ENCODE measurements around the gene GAS6.
"Not testable (repeated sequence)": the region's sequence is repeated elsewhere in the genome, so short reads cannot be mapped to it uniquely, and the experiment has no call there.

GAS6 gene

DNA sequence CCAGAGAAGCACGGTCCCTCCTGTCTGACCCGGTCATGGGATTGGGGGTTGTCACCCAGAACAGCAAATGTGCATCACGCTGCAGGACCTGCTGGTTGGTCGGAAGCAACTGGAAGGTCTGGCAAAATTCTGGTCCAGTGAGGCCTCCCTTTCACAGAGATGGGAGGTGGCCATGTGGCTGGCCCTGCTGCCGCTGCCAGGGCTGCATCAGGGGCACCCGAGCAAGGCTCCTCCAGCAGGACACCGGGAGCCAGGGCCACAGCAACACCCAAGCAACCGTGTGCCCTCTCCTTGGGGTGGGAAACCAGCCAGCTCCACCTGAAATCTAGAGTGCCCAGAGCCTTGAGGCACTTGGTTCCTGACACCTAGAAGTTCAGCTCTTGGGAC lies 11.5 kb upstream of the GAS6 start:
- Histone ChIP-seq H3K36me3 (replicated peaks; ENCODE audit: low read depth, low read length) (no peaks in the 10 kb centered on the region), H3K4me3 (ENCODE audit: low read length) (no peak overlapping the region), H3K4me2 (ENCODE audit: low read length) (no peak overlapping the region), H4K20me1 (ENCODE audit: insufficient read depth, low read length) (no peaks in the 10 kb centered on the region), H3K27ac (ENCODE audit: low read length) (no peak overlapping the region), H3K9me3 (ENCODE audit: insufficient read depth, low read length) (no peaks in the 10 kb centered on the region), H3K4me1 (ENCODE audit: low read length) (no peaks in the 10 kb centered on the region), H3K9ac (ENCODE audit: low read length) (no peak overlapping the region), H2AFZ (ENCODE audit: low read depth, low read length) (no peak overlapping the region), H3K27me3 (ENCODE audit: low read depth, low read length) (peaks cover 11% of the 10 kb centered on the region; the same call in 1 of the 2 replicates), H3K79me2 (ENCODE audit: low read length) (no peaks in the 10 kb centered on the region)
- TF ChIP-seq CTCF (IDR thresholded peaks at IDR 0.05; ENCODE audit: low read depth, low read length) (no peak), EZH2phosphoT487 (IDR thresholded peaks at IDR 0.05; ENCODE audit: low read depth) (no peak)

DNA sequence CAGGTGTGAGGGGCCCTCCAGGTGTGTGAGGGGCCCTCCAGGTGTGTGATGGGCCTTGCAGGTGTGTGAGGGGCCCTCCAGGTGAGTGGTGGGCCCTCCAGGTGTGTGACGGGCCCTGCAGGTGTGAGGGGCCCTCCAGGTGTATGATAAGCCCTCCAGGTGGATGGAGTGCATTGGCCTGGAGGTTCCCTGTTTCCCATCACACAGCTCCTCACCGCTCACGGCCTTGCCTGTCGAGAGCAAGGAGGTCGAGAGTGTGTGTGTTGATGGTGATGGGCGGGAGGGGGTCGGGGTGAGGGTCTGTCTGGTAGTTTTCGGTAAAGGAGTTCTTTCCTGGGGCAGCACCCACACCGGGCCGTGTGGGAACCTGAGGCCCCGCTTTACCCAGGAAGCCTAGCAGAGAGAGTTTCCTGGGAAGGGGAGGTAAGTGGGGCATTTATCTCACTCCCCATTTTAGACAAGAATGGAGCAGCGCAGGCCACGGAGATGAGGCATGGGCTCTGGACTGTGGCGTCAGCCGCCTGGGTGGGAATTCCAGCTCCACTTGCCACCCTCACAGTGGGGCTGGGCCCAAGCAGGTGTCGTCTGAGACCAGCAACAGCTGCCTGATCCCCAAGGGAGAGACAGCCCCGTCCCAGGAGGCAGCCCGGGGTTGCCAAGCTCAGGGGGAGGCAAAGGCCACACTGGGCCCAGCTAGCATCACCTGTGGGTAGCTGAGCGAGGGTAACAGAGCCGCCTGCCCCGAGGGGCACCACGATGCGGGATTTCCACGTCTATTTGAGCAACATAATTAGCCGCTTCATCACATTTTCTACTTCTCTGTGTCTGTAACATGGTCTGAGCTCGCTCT lies 10.9 kb upstream of the GAS6 start:
- Histone ChIP-seq H3K9ac (ENCODE audit: low read length) (no peak overlapping the region), H3K36me3 (replicated peaks; ENCODE audit: low read depth, low read length) (no peaks in the 10 kb centered on the region), H3K9me3 (ENCODE audit: insufficient read depth, low read length) (no peaks in the 10 kb centered on the region), H4K20me1 (ENCODE audit: insufficient read depth, low read length) (no peaks in the 10 kb centered on the region), H2AFZ (ENCODE audit: low read depth, low read length) (no peak overlapping the region), H3K27me3 (ENCODE audit: low read depth, low read length) (peaks cover 11% of the 10 kb centered on the region; the same call in 1 of the 2 replicates), H3K4me2 (ENCODE audit: low read length) (no peak overlapping the region), H3K4me1 (ENCODE audit: low read length) (no peaks in the 10 kb centered on the region), H3K79me2 (ENCODE audit: low read length) (no peaks in the 10 kb centered on the region), H3K4me3 (ENCODE audit: low read length) (no peak overlapping the region), H3K27ac (ENCODE audit: low read length) (no peak overlapping the region)
- TF ChIP-seq CTCF (IDR thresholded peaks at IDR 0.05; ENCODE audit: low read depth, low read length): no peak
- TF ChIP-seq EZH2phosphoT487 (IDR thresholded peaks at IDR 0.05; ENCODE audit: low read depth): no peak

DNA sequence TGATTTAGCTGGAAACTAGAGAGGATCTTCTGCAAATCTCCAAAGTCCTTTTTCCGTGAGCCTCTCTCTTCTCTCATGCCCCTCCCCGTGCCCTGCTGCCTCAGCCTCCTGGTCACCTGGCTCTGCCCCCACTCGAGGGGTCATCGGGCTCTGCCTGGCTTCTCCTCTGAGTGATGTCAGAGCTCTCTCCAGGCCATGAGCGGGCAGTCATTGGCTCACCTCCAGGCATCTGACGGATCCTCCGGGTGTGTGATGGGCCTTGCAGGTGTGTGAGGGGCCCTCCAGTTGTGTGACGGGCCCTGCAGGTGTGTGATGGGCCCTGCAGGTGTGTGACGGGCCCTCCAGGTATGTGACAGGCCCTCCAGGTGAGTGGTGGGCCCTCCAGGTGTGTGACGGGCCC lies 10.3 kb upstream of the GAS6 start:
- no peaks in the 10 kb centered on the region for H3K36me3 ChIP-seq (replicated peaks; ENCODE audit: low read depth, low read length)
- H3K27ac ChIP-seq (ENCODE audit: low read length): no peak overlapping the region
- H3K79me2 ChIP-seq (ENCODE audit: low read length): no peaks in the 10 kb centered on the region
- H3K4me1 ChIP-seq (ENCODE audit: low read length): no peaks in the 10 kb centered on the region
- H3K4me3 ChIP-seq (ENCODE audit: low read length): no peak overlapping the region
- H2AFZ ChIP-seq (ENCODE audit: low read depth, low read length): no peak overlapping the region
- H4K20me1 ChIP-seq (ENCODE audit: insufficient read depth, low read length): no peaks in the 10 kb centered on the region
- no peaks in the 10 kb centered on the region for H3K9me3 ChIP-seq (ENCODE audit: insufficient read depth, low read length)
- H3K9ac ChIP-seq (ENCODE audit: low read length): no peak overlapping the region
- H3K4me2 ChIP-seq (ENCODE audit: low read length): no peak overlapping the region
- TF ChIP-seq CTCF (IDR thresholded peaks at IDR 0.05; ENCODE audit: low read depth, low read length) (no peak), EZH2phosphoT487 (IDR thresholded peaks at IDR 0.05; ENCODE audit: low read depth) (no peak)
- peaks cover 11% of the 10 kb centered on the region; the same call in 1 of the 2 replicates for H3K27me3 ChIP-seq (ENCODE audit: low read depth, low read length)

DNA sequence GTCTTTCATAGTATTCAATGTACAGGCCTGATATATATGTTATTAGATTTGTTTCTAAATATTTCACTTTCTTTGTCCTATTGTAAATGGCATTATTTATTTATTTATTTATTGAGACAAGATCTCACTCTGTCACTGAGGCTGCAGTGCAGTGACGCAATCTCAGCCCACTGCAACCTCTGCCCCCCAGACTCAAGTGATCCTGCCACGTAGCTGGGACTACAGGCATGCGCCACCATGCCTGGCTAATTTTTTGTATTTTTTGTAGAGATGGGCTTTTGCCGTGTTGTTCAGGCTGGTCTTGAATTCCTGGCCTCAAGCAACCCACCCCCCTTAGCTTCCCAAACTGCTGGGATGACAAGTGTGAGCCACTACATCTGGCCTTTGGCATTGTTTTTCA lies 5.4 kb upstream of the GAS6 start:
- no peak overlapping the region for H2AFZ ChIP-seq (ENCODE audit: low read depth, low read length)

DNA sequence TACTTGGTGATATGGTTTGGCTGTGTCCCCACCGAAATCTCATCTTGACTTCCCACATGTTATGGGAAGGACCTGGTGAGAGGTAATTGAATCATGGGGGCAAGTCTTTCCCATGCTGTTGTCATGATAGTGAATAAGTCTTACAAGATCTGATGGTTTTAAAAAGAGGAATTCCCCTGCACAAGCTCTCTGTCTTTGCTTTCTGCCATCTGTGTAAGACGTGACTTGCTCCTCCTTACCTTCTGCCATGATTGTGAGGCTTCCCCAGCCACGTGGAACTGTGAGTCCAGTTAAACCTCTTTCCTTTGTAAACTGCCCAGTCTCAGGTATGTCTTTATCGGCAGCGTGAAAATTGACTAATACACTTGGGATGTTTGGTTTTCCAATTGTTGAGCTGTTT lies 4.0 kb upstream of the GAS6 start:
- not testable (repeated sequence) for H3K79me2 ChIP-seq (ENCODE audit: low read length); H3K4me3 ChIP-seq (ENCODE audit: low read length); H4K20me1 ChIP-seq (ENCODE audit: insufficient read depth, low read length); H3K4me1 ChIP-seq (ENCODE audit: low read length); H3K27ac ChIP-seq (ENCODE audit: low read length); H3K36me3 ChIP-seq (replicated peaks; ENCODE audit: low read depth, low read length); H3K4me2 ChIP-seq (ENCODE audit: low read length); H3K9ac ChIP-seq (ENCODE audit: low read length); H3K9me3 ChIP-seq (ENCODE audit: insufficient read depth, low read length); H3K27me3 ChIP-seq (ENCODE audit: low read depth, low read length); H2AFZ ChIP-seq (ENCODE audit: low read depth, low read length)

More for the DNA sequence above, 5.4 kb upstream of the GAS6 start:
- Histone ChIP-seq H3K4me2 (ENCODE audit: low read length) (no peak overlapping the region), H3K9me3 (ENCODE audit: insufficient read depth, low read length) (no peaks in the 10 kb centered on the region), H3K79me2 (ENCODE audit: low read length) (no peaks in the 10 kb centered on the region), H3K4me3 (ENCODE audit: low read length) (no peak overlapping the region), H3K27ac (ENCODE audit: low read length) (no peak overlapping the region), H3K27me3 (ENCODE audit: low read depth, low read length) (peaks cover 6% of the 10 kb centered on the region; the same call in 1 of the 2 replicates), H3K9ac (ENCODE audit: low read length) (no peak overlapping the region), H3K36me3 (replicated peaks; ENCODE audit: low read depth, low read length) (no peaks in the 10 kb centered on the region), H4K20me1 (ENCODE audit: insufficient read depth, low read length) (no peaks in the 10 kb centered on the region), H3K4me1 (ENCODE audit: low read length) (no peaks in the 10 kb centered on the region)
- TF ChIP-seq CTCF (IDR thresholded peaks at IDR 0.05; ENCODE audit: low read depth, low read length): no peak
- TF ChIP-seq EZH2phosphoT487 (IDR thresholded peaks at IDR 0.05; ENCODE audit: low read depth): no peak

Data from OCI-LY3 (cell line).